GM20431 (cell line): ENCODE data around the gene HNRNPAB.
"Not testable (repeated sequence)": the region's sequence is repeated elsewhere in the genome, so short reads cannot be mapped to it uniquely, and the experiment has no call there.

Source experiments
- in situ Hi-C: fragments of 300-500 bp; cut with MseI, MboI; formaldehyde crosslinking; loops from one replicate; pipeline ENCODE4 v1.15.0; 2020; ENCODE audit warnings: low sequenced_read_pairs; ENCODE audit not compliant: unreplicated experiment

HNRNPAB gene

DNA sequence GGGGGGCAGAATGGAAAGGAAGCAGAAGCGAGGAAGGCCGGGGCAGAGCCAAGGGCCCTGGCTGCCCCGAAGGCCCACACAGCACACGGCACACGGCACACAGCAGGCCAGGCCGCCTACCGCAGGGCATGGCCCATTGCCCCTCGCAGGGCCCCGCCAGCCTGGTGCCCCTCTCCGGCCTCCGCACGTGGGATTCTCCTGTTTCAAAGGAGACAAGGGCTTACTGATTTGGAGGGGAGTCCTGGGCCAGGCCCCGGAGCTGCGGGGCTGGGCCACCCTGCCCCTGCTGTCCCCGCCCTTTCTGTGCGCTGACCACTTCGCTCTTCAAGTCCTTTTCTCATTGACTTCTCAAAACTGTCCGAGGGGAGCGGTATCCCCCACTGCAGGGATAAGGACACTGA, 36.0 kb downstream of the HNRNPAB start:
- in situ Hi-C loops: no loop called here

DNA sequence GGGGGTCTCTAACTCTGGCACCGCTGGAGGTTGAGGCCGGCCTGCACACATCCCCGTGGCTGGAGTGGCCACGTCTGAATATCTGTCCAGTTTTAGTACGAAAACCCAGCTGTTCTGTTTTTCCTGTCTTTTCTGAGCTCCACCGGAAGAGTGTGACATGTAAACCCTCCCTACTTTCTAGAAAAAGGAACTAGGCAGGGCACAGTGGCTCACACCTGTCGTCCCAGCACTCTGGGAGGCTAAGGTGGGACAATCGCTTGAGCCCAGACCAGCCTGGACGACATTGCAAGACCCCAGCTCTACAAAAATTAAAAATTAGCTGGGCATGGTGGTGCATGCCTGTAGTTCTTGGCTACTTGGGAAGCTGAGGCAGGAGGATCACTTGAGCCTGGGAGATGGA, 36.4 kb downstream of the HNRNPAB start:
- in situ Hi-C loops: no loop called here

DNA sequence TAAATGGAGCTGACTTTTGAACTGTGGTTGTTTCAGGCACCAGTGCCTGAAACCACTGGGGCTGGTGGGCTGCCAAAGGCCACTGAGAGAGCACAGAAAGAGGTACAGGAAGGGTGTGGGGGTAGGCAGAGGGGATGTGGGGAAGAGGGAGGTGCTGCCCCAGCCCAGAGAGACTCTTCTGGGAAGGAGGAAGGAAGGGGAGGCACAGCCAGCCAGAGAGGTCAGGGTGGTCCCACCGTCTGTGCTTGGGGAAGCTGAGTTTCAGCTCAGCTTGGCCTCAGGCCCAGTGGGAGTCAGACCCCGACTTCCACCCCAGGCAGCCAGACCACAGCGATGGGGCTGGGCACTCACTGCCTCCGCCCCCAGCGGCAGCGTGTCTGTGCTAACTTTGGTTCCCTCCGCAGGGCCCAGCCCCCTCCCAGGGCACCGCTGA, 36.9 kb downstream of the HNRNPAB start:
- in situ Hi-C loops: no loop called here

DNA sequence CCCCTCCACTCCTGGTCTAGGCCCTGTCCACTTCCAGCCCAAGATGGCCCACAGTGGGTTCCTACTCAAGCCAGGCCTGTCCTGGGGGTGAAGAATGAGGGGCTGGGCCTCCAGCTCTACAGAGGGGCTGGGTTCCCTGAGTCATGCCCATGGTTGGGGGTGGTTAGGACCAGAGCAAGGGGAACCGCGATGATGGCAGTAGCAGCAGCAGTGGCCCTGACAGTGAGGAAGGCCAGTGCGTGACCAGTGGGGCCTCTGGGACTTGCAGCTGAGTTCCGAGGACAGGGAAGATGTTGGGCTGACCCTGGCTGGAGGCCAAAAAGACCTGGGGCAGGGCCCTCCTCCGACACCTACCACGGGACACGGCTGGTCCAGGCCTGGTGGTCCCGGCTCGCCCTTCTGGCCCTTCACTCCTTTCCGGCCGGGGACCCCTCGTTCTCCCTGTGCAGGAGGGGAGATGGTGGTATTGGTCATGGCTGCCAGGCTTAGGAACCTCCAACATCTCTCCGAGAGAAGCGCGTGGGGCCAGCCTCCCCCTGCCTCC, 37.4 kb downstream of the HNRNPAB start:
- in situ Hi-C loops: no loop called here

DNA sequence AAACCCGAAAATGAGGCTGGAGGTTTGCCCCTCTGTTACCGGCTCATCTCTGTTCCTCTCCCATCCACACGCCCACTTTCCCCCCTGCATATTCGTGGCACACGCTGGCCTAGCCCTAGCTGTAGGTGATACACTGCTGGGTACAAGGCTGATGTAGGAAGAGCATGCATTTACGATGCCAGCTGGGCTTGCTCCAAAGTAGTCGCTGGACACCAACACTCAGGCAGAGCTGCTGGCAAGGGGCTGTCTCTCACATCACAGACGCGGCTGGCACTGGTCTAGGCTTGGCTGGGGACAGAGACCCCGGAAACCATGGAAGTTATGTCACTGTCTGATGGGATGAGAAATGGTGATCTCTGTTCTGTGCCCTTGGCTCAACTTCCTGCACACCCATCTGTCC, 38.1 kb downstream of the HNRNPAB start:
- in situ Hi-C loops: no loop called here

DNA sequence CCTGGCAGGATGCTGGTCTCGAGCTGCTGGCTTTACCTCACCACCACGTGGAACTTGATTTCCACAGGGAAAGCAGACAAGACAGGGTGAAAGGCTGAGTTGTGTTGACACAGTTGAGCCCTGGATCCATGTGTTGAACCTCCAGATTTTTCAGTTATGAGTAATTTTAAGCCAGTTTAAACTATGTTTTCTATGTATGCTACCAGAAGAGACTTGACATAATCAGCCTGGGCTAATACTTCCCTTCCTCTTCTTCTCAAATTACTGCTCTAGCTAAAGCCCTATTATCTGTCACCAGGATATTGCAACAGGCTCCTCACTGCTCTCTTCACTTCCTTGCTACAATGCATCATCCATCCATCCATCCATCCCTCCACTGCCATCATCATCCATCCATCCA, 40.2 kb downstream of the HNRNPAB start:
- in situ Hi-C loops: no loop called here

DNA sequence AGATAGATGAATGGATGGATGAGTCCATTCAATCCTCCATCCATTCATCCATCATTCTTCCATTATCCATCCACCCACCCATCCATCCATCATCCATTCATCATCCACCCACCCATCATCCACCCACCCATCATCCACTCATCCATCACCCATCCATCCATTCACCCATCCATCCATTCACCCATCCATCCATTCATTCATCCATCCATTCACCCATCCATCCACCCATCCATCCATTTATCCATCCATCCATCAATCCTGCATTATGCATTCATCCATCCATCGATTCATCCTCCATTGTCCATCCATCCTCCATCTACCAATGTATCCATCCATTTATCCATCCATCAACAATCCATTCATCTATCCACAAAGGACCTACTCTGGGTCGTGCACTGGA, 41.1 kb downstream of the HNRNPAB start:
- in situ Hi-C loops: no loop called here

DNA sequence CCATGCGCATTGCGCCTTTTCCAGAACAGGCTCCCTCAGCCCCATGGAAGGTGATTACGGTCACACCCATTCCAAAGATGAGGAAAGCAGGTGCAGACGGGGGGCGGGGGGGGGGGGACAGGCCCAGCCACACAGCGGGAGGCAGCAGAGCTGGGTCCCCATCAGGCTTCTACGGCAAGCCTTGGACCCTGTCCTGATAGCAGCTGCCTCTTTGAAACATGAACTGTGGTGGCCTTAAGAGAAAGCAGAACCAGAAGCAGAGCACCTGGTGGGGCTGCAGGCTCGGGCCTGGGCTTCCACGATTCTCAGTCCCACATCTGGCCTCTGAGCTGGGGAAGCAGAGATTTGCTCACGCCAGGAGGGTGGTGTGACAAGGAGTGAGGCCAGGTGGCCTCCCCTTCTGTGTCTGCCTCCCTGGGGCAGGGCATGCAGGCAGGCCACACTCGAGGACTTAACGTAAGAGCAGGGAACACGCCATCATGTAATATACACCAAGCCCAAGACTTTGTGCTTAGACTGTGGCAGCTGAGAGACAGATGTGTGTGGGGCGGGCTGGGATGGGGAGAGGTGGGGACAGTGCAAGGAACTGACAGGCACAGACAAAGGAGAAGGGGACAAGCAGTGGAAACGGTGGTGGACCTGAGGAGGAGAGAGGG, 42.4 kb downstream of the HNRNPAB start:
- in situ Hi-C loops: no loop called here

DNA sequence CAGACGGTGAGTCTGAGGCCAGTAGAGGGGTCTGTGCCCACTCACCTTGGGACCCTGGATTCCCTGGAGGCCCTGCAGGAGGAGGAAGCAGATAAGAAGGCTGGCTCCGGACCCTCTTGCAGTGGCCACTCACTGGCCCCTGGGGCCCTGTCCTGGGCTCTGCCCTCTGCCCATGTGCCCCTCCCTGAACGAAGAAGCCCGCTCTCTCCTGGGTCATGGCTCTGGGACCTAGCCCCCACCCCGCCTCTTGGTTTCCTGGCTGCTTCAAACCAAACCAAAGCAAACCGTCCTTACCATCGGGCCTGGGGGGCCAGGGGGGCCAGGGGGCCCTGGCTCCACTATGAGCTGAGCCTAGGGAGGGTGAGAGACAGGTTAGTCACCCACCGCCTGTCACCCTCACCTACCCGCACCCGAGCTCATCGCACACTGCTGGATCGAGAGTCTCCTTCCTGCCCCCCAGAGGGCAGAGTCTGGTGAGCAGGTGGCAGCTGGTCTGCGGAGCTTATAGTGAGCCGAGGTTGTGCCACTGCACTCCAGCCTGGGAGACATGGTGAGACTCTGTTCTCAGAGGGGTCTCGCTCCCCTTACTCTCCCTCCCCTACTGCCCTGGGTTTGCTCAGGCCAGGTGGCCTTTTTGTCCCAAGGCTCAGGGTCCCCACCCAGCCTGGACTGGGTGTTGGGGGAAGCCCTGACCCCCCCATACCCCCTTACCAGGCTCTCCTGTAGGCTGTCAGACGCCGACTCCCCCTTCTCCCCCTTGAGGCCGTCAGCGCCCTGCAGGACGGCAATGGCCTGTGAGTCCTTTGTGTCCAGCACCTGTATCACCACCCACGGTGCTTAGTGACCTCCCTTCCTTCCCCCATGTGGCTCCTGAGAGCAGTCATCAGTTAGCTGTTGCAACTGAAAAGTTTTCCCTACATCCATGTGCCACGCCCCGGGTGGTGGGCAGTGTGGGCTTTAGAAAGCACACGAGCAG, 43.4 kb downstream of the HNRNPAB start:
- in situ Hi-C loops: no loop called here

DNA sequence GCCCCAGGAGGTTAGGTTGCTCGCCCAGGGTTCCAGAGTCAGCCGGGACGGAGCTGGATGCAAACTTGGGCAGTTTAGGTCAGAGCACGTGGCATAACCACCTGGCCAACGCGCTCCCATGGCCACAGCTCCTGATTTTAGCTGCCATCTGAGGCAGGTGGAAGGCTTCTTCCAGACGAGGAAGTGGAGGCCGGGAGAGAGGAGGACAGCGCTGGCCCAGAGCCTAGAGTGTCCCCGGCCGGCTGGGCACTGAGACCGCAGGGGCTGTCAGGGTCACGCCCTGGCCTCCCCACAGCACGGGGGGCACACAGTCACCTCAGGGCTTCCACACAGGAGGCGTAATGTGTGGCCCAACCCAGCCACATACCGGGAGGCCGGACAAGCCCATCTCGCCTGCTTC, 44.4 kb downstream of the HNRNPAB start:
- in situ Hi-C loops: no loop called here

DNA sequence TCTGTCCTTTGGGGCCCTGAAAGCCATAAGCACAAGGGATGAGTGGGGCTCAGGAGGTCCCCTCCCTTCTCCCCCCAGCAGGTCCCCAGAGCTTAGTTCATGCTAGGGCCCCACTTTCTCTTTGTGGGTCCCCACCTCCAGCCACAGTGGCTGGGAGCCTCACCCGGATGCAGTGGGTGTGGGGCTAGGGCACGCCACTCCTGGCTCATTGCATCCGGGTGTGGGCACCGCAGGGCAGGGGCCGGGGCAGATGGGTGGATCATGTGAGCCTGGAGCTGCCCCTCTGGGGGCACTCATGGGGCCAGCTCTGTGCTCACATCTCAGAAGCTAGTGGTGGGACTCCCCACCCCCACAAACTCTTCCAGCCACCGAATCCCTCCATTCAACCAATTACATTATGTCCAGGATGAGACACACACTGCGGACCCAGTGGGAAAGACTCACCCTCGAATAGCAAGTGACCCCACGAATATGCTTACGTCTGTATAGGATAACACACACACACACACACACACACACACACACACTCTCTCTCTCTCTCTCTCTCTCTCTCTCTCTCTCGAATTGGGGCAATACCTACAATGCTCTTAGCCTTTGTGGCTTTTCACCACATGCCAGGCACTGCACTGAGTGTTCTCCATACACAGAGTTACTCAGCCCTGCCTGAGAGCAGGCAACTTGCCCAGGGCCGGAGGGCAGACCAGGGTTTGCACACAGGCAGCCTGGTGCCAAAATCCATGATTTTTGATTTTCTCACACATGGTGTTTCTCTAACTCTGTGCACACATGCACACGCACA, 45.1 kb downstream of the HNRNPAB start:
- in situ Hi-C loops: no loop called here

DNA sequence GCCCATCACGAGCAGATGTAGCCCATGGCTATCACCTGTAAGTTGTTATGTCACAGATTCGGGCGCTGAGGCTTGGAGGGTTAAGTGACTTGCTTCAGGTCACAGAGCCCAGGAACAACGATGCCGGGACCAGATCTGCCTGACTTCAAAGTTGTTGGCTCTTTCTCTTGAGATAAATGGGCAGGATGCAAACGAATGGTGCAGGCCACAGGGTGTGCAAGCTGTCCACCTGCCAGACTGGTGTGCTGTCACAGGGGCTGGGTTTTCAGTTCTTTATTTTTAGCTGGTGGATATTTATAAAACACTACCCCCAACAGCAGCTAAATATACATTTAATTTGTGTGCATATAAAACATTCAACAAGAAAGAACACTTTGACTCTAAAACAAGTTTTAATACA, 45.9 kb downstream of the HNRNPAB start:
- in situ Hi-C loops: no loop called here

DNA sequence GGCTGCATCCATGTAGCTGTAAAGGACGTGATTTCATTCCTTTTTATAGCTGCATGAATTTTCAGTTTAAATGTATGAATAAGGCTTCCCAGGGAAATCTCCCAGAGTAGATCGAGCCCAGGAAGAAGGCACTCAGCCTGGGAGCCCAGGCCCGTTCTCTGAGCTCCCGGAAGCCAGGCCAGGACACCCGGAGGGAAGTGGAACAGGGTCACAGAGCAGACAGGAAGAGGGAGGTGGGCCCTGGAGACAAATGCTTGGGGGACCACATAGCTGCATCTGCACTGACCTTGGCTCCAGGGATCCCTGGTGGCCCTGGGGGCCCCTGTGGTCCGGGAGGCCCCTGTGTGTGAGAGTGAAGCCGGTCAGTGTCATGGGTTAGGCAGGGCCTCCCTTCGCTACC, 47.9 kb downstream of the HNRNPAB start:
- in situ Hi-C loops: no loop called here

DNA sequence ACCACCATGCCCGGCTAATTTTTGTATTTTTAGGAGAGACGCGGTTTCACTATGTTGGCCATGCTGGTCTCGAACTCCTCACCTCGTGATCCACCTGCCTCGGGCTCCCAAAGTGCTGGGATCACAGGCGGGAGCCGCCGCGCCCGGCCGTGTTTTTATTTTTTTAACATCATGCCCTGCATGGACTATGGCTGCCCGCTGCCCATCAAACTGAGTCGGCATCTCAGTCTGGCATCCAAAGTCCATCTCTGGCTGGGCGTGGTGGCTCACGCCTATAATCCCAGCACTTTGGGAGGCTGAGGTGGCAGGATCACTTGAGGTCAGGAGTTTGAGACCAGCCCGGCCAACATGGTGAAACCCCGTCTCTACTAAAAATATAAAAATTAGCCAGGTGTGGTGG, 49.3 kb downstream of the HNRNPAB start:
- in situ Hi-C loops: not testable (repeated sequence)

DNA sequence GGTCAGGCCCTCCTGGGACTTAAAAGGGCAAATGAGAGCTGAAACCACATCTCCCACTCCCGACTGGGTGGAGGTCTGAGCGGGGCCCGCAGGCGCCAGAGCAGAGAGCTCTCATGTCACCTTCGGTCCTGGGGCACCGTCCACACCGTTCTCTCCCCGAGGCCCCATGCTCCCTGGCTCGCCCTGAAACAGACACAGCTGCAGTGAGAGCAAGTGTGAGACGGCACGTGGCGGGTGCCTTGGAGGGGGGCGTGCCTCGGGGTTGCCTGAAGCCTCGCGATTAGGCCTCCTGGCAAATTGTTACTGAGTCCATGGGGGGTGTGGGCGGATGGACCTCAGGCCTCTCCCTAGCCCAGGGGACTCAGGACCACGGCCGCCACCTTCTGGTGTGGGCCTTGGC, 52.4 kb downstream of the HNRNPAB start:
- in situ Hi-C loops: no loop called here

DNA sequence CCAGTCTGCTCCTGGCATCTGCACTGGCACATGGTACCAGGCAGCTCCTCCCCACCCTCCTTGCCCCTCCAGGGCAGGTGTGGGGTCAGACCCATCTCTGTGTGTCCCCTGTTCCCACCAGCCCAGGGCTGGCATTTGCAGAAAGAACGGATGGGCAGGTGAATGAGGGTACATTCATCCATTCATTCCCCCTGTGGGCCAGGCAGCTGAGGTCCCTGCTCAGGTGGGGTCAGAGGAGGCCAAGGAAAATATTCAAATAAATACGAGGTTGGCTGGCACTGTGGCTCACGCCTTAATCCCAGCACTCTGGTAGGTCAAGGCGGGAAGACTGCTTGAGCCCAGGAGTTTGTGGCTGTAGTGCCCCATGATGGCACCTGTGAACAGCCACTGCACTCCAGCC, 53.3 kb downstream of the HNRNPAB start:
- in situ Hi-C loops: no loop called here

DNA sequence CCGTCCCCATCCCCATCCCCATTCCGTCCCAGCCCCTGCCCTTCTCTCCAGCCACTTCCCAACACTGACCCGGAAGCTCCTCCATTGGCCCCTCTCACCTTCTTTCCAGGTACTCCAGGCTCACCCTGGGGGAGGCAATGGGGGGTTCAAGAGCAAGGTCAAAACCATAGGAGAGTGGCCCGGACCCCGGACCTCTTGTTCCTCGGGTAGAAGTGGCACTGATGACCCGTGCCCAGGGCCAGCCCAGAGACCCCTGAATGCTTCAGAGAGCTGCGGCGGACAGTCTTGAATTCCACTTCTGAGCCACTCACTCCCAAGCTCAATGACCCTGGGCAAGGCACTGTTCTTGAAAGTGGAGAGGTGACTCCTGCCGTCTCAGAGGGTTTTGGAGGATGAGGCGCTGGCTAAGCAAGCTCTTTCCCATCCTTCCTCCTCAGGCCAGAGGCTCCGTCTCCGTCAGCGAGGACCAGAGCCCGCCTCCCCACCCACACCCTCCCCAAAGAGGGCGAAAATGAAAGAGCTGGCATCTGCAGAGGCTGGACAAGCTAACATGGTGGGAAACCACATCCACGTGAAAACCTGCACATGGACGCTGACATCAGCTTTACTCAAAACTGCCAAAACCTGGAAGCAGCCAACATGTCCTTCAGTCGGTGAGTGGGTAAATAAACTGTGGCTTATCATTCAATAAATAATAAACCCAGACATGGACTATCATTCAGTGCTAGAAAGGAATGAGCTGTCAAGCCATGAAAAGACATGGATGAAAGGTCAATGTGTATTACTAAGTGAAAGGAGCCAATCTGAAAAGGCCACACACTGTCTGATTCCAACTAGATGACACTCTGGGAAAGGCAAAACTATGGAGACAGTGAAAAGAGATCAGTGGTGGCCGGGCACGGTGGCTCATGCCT, 55.5 kb downstream of the HNRNPAB start:
- in situ Hi-C loops: no loop called here
